A549 (cell line): Measurements from ENCODE around the gene PLRG1.

ENCODE experiments used
- CTCF ChIP-seq: fragments of >200 bp; sonication (Bioruptor Twin); formaldehyde crosslinking; IDR thresholded peaks from 3 replicates; pipeline ENCODE4 v1.5.1; 2016
- FOXS1 ChIP-seq: fragments of 250-450 bp; sonication (Bioruptor Pico); IDR thresholded peaks from 2 replicates; pipeline ENCODE4 v1.5.0; 2020; ENCODE audit warnings: mild to moderate bottlenecking, moderate library complexity
- POLR2A ChIP-seq: IDR thresholded peaks from 2 replicates; pipeline ENCODE4 v1.6.1; 2012; ENCODE audit warnings: mild to moderate bottlenecking, low read length

GRCh38 chr4:154573190-154573870 is 23.1 kb upstream of the PLRG1 start:
- TF ChIP-seq CTCF = no peak
- TF ChIP-seq POLR2A = no peak
- no peak for TF ChIP-seq FOXS1 (CRISPR knock-in tag)
